Measurements from ENCODE around the gene MEGF11.

Gene MEGF11

GRCh38 chr15:65960586-65960985 lies 293.0 kb downstream of the MEGF11 start:
- DNase-seq: no peak

GRCh38 chr15:65958835-65959234 lies 294.7 kb downstream of the MEGF11 start:
- DNase-seq: no peak

GRCh38 chr15:65957451-65957850 lies 296.1 kb downstream of the MEGF11 start:
- no peak for DNase-seq

GRCh38 chr15:65956899-65957298 lies 296.7 kb downstream of the MEGF11 start:
- no peak for DNase-seq

GRCh38 chr15:65956307-65956706 lies 297.2 kb downstream of the MEGF11 start:
- no peak for DNase-seq

GRCh38 chr15:65954289-65954741 lies 299.2 kb downstream of the MEGF11 start:
- DNase-seq: no peak

GRCh38 chr15:65953622-65954021 lies 299.9 kb downstream of the MEGF11 start:
- no peak for DNase-seq

- no peak for DNase-seq
Observed at GRCh38 chr15:65952391-65953053, 301.0 kb downstream of the MEGF11 start.

GRCh38 chr15:65951007-65951406 lies 302.5 kb downstream of the MEGF11 start:
- no peak for DNase-seq

GRCh38 chr15:65949491-65949890 lies 304.1 kb downstream of the MEGF11 start:
- no peak for DNase-seq

GRCh38 chr15:65949011-65949410 lies 304.5 kb downstream of the MEGF11 start:
- no peak for DNase-seq

- no peak for DNase-seq
Observed at GRCh38 chr15:65948383-65948782, 305.2 kb downstream of the MEGF11 start.

GRCh38 chr15:65947041-65947440 lies 306.5 kb downstream of the MEGF11 start:
- DNase-seq: no peak

GRCh38 chr15:65945616-65946015 lies 307.9 kb downstream of the MEGF11 start:
- no peak for DNase-seq

GRCh38 chr15:65944404-65944803 lies 309.1 kb downstream of the MEGF11 start:
- DNase-seq: no peak

- no peak for DNase-seq
Observed at GRCh38 chr15:65942436-65942835, 311.1 kb downstream of the MEGF11 start.

GRCh38 chr15:65940618-65940909 lies 313.0 kb downstream of the MEGF11 start:
- no peak for DNase-seq

GRCh38 chr15:65939901-65940617 lies 313.5 kb downstream of the MEGF11 start:
- DNase-seq: no peak

GRCh38 chr15:65938604-65939003 lies 314.9 kb downstream of the MEGF11 start:
- DNase-seq: no peak

GRCh38 chr15:65937476-65937875 lies 316.1 kb downstream of the MEGF11 start:
- DNase-seq: no peak

GRCh38 chr15:65937054-65937453 lies 316.5 kb downstream of the MEGF11 start:
- no peak for DNase-seq

GRCh38 chr15:65936282-65936681 lies 317.3 kb downstream of the MEGF11 start:
- no peak for DNase-seq

GRCh38 chr15:65935391-65935790 lies 318.2 kb downstream of the MEGF11 start:
- DNase-seq: no peak

GRCh38 chr15:65931221-65931620 lies 322.3 kb downstream of the MEGF11 start:
- no peak for DNase-seq

- DNase-seq: no peak
Observed at GRCh38 chr15:65930134-65930533, 323.4 kb downstream of the MEGF11 start.
